ENCODE measurements around the gene NFX1.
"Not testable (repeated sequence)": the region's sequence is repeated elsewhere in the genome, so short reads cannot be mapped to it uniquely, and the experiment has no call there.

NFX1 gene

DNA sequence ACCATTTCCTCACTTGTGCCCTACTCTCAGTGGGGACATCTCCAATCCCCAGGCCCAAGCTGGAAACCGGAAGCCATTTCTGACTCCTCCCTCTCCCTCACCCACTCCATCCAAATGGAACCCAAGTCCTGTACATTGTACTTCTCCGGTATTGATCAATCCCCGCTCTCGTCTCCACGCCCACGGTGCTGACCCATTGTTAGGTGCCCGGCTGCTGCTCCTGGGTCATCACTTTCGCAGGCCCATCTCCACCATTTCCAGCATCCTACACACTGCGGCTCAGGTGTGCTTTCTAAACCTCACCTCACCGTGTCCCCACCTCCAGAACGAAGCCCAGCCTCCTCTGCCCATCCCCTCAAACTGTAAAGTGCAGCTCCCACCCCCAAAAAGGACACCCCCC lies 93.1 kb downstream of the NFX1 start:
- no CpG with 5 or more reads among the region's 11 CpGs for WGBS (ENCODE audit: insufficient coverage, insufficient read length)
- H3K4me3 ChIP-seq (ENCODE audit: low read length); H3K27ac ChIP-seq (ENCODE audit: low read length); H3K9me3 ChIP-seq (ENCODE audit: control insufficient read depth, insufficient read depth, low read length); H3K4me1 ChIP-seq (ENCODE audit: control insufficient read depth, insufficient read depth, low read length); DNase-seq (ENCODE audit: low read depth, low spot score); H3K27me3 ChIP-seq (ENCODE audit: control insufficient read depth, insufficient read depth, low read length); H3K36me3 ChIP-seq (ENCODE audit: control insufficient read depth, insufficient read depth, low read length): not testable (repeated sequence)

DNA sequence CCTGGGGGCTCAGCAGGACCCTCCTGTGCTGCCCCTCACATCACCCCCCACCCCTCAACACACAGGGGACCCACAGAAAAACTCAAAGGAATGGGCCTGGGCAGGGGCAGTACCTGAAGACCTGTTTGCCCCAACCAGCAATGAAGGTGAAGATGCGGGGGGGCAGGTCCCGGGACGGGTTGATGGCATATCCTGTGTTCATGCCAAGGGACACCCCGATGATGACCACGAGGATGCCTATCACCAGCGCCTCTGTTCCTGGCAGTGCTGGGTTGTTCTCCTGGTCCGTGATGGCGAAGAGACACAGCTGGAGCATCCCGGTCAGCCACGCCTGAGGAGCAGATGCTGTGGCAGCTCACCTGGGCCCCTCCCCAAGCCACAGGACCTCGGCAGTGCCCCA lies 95.2 kb downstream of the NFX1 start:
- H3K36me3 ChIP-seq (ENCODE audit: control insufficient read depth, insufficient read depth, low read length); H3K4me3 ChIP-seq (ENCODE audit: low read length); H3K27ac ChIP-seq (ENCODE audit: low read length); H3K9me3 ChIP-seq (ENCODE audit: control insufficient read depth, insufficient read depth, low read length); DNase-seq (ENCODE audit: low read depth, low spot score); H3K4me1 ChIP-seq (ENCODE audit: control insufficient read depth, insufficient read depth, low read length); H3K27me3 ChIP-seq (ENCODE audit: control insufficient read depth, insufficient read depth, low read length): not testable (repeated sequence)
- no CpG with 5 or more reads among the region's 11 CpGs for WGBS (ENCODE audit: insufficient coverage, insufficient read length)

DNA sequence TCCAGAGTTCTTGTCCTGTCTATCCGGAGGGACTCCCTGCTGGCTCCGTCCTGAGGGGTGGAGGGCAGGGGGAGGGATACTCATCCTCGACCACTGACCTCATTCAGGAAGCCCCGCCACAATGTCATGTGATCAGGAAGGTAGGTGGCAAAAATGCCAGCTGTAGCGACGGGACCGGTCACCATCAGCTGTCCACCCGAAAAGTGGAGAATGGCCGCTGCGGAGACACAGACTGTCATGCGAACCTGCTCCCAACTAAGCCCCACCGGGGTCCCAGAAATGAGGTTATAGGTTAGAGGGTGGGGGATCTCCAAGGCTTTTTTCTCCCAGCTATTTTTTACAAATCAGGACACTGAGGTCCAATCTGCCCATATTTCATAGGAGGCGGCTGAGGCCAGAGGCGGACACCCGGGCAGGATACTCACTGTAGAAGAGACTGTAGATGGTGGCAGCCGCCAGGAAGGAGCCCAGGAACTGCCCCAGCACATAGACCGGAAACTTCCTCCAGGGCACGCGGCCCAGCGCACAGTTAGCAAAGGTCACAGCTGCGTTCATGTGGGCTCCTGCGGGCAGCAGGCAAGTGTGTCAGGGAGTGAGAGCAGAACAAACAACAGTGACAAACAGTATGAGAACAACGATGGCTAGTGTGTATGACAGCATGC lies 95.8 kb downstream of the NFX1 start:
- H3K27ac ChIP-seq (ENCODE audit: low read length); H3K36me3 ChIP-seq (ENCODE audit: control insufficient read depth, insufficient read depth, low read length); H3K27me3 ChIP-seq (ENCODE audit: control insufficient read depth, insufficient read depth, low read length); DNase-seq (ENCODE audit: low read depth, low spot score); H3K4me1 ChIP-seq (ENCODE audit: control insufficient read depth, insufficient read depth, low read length); H3K9me3 ChIP-seq (ENCODE audit: control insufficient read depth, insufficient read depth, low read length); H3K4me3 ChIP-seq (ENCODE audit: low read length): not testable (repeated sequence)
- no CpG with 5 or more reads among the region's 23 CpGs for WGBS (ENCODE audit: insufficient coverage, insufficient read length)

DNA sequence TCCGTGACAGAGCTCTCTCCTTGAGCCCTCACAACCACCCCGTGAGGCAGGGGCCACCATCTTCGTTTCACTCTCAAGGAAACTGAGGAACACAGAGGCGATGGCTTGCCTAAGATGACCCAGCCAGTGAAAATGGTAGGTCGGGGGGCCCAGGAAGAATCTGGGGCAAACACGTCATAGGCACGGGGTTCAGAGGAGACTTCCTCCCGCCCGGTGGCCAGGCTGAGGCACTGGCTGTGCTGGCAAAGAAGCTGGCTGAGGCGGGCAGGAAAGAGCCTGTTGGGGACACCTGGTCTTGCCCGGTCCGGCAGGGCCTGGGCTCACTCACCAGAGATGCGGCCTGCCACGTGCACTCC lies 96.3 kb downstream of the NFX1 start:
- not testable (repeated sequence) for H3K36me3 ChIP-seq (ENCODE audit: control insufficient read depth, insufficient read depth, low read length); H3K27ac ChIP-seq (ENCODE audit: low read length); DNase-seq (ENCODE audit: low read depth, low spot score); H3K4me3 ChIP-seq (ENCODE audit: low read length); H3K27me3 ChIP-seq (ENCODE audit: control insufficient read depth, insufficient read depth, low read length); H3K9me3 ChIP-seq (ENCODE audit: control insufficient read depth, insufficient read depth, low read length); H3K4me1 ChIP-seq (ENCODE audit: control insufficient read depth, insufficient read depth, low read length)
- WGBS (ENCODE audit: insufficient coverage, insufficient read length), result no CpG with 5 or more reads among the region's 14 CpGs

DNA sequence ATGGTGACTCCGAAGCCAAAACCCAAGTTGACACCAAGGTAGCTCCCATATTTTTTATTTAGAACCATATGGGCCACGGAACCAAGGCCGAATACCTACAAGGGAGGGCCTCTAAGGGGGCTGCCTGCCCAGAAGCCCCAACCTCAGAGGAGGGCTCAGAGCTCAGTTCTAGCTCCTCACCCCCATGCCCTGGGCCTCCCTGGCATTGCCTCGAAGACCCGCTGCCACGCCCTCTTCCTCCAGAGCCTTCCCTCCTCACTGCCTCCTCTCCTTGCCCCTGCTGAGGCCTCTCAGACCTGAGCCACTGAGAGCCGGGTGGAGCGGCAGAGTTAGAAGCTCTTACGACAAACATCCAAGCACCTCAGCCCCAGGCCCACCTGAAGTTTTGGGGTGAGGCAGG lies 96.7 kb downstream of the NFX1 start:
- H3K9me3 ChIP-seq (ENCODE audit: control insufficient read depth, insufficient read depth, low read length); DNase-seq (ENCODE audit: low read depth, low spot score); H3K27ac ChIP-seq (ENCODE audit: low read length); H3K4me3 ChIP-seq (ENCODE audit: low read length); H3K27me3 ChIP-seq (ENCODE audit: control insufficient read depth, insufficient read depth, low read length); H3K4me1 ChIP-seq (ENCODE audit: control insufficient read depth, insufficient read depth, low read length); H3K36me3 ChIP-seq (ENCODE audit: control insufficient read depth, insufficient read depth, low read length): not testable (repeated sequence)
- no CpG with 5 or more reads among the region's 9 CpGs for WGBS (ENCODE audit: insufficient coverage, insufficient read length)

DNA sequence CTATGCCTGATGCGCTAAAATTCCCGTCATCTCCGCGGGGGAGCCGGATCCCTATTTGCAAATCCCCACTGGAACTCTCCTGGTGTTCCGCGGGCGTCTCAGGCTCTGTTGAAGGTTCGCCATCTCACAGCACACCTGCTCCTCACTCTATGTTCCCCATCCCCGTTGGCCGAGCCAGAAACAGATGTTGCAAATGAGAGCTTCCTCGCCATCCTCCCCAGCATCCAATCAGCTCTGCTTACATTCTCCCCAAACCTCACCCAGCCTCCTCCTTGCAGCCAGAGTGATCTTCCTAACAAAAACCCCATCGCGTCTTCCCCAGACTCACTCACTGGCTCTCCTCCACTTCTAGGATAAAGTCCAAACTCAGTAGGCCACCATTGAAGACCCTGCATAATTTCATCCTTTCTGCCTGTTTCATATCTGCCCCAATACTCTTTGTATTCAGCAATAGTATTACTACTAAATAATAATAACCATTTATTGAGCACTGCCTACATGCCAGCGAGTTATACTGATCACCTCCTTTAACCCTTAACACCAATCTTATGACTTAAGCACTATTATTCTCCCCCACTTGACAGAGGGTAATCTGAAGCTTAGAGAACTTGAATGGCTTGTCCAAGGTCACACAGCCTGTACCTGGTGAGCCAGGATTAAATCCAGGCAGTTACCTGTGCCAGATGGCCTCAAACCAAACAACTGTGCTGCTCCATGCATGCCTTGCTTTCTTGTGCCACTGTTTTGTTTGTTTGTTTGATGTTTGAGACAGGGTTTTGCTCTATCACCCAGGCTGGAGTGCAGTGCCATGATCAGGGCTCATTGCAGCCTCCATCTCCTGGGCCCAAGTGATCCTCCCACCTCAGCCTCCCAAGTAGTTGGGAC lies 98.0 kb downstream of the NFX1 start:
- WGBS (ENCODE audit: insufficient coverage, insufficient read length), result no CpG with 5 or more reads among the region's 15 CpGs
- H3K9me3 ChIP-seq (ENCODE audit: control insufficient read depth, insufficient read depth, low read length), result no peaks in the 10 kb centered on the region
- no peaks in the 10 kb centered on the region for H3K27me3 ChIP-seq (ENCODE audit: control insufficient read depth, insufficient read depth, low read length)
- H3K4me3 ChIP-seq (ENCODE audit: low read length), result no peak overlapping the region
- H3K27ac ChIP-seq (ENCODE audit: low read length), result no peak overlapping the region
- H3K4me1 ChIP-seq (ENCODE audit: control insufficient read depth, insufficient read depth, low read length), result no peaks in the 10 kb centered on the region
- no peak for DNase-seq (ENCODE audit: low read depth, low spot score)
- H3K36me3 ChIP-seq (ENCODE audit: control insufficient read depth, insufficient read depth, low read length), result no peaks in the 10 kb centered on the region

DNA sequence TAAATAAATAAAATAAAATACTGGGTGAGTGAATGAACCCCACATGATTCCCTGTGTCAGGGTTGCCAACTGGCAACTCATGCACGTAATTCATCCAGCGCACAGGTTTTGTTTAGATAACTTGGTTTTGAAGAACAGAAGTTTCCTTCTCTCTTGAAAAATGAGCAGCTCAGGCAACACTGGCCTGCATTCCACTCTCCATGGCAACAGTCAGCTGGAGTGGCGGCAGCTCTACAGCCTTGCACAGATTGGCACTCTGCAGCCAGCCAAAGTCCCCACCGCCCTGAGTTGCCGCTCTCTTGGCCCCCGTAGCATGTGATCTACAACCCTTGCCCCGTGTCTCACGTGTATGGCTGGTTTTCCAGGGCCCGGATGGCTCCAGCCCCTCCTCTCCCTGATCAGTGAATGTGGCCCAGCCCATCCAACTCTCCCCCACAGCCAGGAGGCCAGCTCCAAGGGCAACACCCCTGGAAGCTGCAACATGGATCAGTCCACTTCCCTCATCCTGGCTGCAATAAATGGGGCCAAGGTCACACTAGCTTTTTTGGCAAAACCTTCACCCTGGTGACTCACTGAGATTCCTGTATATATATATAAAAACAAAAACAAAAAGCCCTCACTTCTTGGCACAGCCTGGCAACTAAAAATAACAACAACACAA lies 100.9 kb downstream of the NFX1 start:
- H3K27ac ChIP-seq (ENCODE audit: low read length); H3K27me3 ChIP-seq (ENCODE audit: control insufficient read depth, insufficient read depth, low read length); H3K4me1 ChIP-seq (ENCODE audit: control insufficient read depth, insufficient read depth, low read length); H3K36me3 ChIP-seq (ENCODE audit: control insufficient read depth, insufficient read depth, low read length); DNase-seq (ENCODE audit: low read depth, low spot score); H3K9me3 ChIP-seq (ENCODE audit: control insufficient read depth, insufficient read depth, low read length); H3K4me3 ChIP-seq (ENCODE audit: low read length): not testable (repeated sequence)
- no CpG with 5 or more reads among the region's 9 CpGs for WGBS (ENCODE audit: insufficient coverage, insufficient read length)

DNA sequence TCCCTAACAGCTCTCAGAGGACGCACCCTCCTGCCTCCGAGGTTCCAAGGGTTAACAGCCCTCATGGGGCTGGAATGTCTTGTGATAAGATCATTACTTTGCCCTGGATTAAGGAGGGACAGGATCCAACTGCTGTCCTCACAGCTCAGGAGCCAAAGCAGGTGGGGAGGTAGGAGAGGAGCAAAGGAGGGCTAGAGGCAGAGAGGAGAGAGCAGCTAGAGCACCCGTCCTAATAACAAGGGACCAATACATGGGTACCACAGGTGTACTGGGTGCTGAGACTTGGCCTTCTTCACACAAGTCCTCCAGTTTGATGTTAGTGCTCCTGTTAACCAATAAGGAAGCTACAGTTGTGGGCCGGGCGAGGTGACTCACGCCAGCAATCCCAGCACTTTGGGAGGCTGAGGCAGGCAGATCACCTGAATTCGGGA lies 102.3 kb downstream of the NFX1 start:
- not testable (repeated sequence) for H3K27ac ChIP-seq (ENCODE audit: low read length); H3K36me3 ChIP-seq (ENCODE audit: control insufficient read depth, insufficient read depth, low read length); H3K27me3 ChIP-seq (ENCODE audit: control insufficient read depth, insufficient read depth, low read length); DNase-seq (ENCODE audit: low read depth, low spot score); H3K9me3 ChIP-seq (ENCODE audit: control insufficient read depth, insufficient read depth, low read length); H3K4me3 ChIP-seq (ENCODE audit: low read length); H3K4me1 ChIP-seq (ENCODE audit: control insufficient read depth, insufficient read depth, low read length)
- WGBS (ENCODE audit: insufficient coverage, insufficient read length), result no CpG with 5 or more reads among the region's 7 CpGs

DNA sequence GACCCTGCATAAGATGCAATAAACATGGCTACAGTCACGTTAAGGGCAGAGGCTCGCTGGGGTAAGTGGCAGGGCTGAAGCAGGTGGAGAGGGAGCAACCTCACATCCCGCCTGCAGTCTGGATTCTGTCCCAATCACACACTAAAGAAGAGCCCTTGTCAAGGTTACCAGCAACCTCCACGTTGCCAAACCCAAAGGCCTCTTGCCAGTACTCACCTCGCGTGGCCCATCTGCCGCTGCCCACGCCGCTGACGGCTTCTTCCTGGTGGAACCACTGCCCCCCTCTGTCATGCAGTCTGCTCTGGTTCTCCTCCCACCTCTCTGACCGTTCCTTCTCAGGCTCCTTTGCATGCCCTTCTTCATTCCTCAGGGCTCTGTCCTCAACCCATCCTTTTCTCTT lies 103.3 kb downstream of the NFX1 start:
- H3K4me3 ChIP-seq (ENCODE audit: low read length), result no peak overlapping the region
- no CpG with 5 or more reads among the region's 11 CpGs for WGBS (ENCODE audit: insufficient coverage, insufficient read length)
- H3K4me1 ChIP-seq (ENCODE audit: control insufficient read depth, insufficient read depth, low read length), result no peaks in the 10 kb centered on the region
- no peak for DNase-seq (ENCODE audit: low read depth, low spot score)
- no peaks in the 10 kb centered on the region for H3K9me3 ChIP-seq (ENCODE audit: control insufficient read depth, insufficient read depth, low read length)
- no peaks in the 10 kb centered on the region for H3K36me3 ChIP-seq (ENCODE audit: control insufficient read depth, insufficient read depth, low read length)
- H3K27me3 ChIP-seq (ENCODE audit: control insufficient read depth, insufficient read depth, low read length), result no peaks in the 10 kb centered on the region
- H3K27ac ChIP-seq (ENCODE audit: low read length), result no peak overlapping the region

DNA sequence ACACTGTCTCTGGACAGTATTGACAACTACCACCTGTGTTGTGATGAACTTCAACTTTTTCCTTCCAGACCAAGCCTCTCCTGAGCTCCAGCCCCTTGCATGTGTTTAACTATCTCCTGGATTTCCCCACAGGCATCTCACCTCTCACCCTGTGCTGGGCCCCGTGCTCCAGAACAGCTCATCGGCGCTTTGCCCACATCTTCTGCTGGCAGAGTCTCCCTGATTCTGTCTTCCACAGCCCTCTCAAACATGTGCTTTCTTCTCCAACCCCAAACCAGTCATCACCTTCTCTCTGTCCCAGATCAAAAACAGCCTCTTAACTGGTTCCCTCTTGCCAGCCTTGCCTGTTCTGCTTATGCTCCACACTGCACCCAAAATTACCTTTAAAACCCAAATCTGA lies 103.7 kb downstream of the NFX1 start:
- H3K27ac ChIP-seq (ENCODE audit: low read length); H3K27me3 ChIP-seq (ENCODE audit: control insufficient read depth, insufficient read depth, low read length); H3K4me1 ChIP-seq (ENCODE audit: control insufficient read depth, insufficient read depth, low read length); DNase-seq (ENCODE audit: low read depth, low spot score); H3K4me3 ChIP-seq (ENCODE audit: low read length); H3K9me3 ChIP-seq (ENCODE audit: control insufficient read depth, insufficient read depth, low read length); H3K36me3 ChIP-seq (ENCODE audit: control insufficient read depth, insufficient read depth, low read length): not testable (repeated sequence)
- WGBS (ENCODE audit: insufficient coverage, insufficient read length), result no CpG with 5 or more reads among the region's 3 CpGs

Measured in iPS DF 6.9 (cell line).